Neural cell (in vitro differentiated cells): ENCODE measurements around the gene TSSK3. TPM values are rescaled to one million over a fixed set of nuclear protein-coding genes. Genes with fewer than 3 reads are reported as not detected.

Experiments used
- H2AFZ ChIP-seq: fragments of 200-600, 300-800 bp; sonication (generic), shearing (Covaris generic); 2 replicates; pipeline ENCODE4 v1.6.0; 2014; ENCODE audit warnings: low read depth, mild to moderate bottlenecking, antibody characterized with exemption, low read length, moderate library complexity
- H3F3A ChIP-seq: fragments of 200-600 bp; shearing (Covaris generic); 2 replicates; pipeline ENCODE4 v1.6.1; 2016; ENCODE audit warnings: mild to moderate bottlenecking, moderate library complexity, mixed read lengths, antibody characterized with exemption, low read length; ENCODE audit not compliant: insufficient read depth, poor library complexity, severe bottlenecking
- H3K27ac ChIP-seq: fragments of 200-600, 300-800 bp; sonication (generic), shearing (Covaris generic); 2 replicates; pipeline ENCODE4 v1.5.1; 2014; ENCODE audit warnings: mild to moderate bottlenecking, low read length, moderate library complexity
- H3K27me3 ChIP-seq: fragments of 300-800, 200-600 bp; sonication (generic), shearing (Covaris generic); 2 replicates; pipeline ENCODE4 v1.6.0; 2014; ENCODE audit warnings: mild to moderate bottlenecking, low read depth, low read length, moderate library complexity; ENCODE audit not compliant: insufficient read depth
- H3K36me3 ChIP-seq: fragments of 300-800, 200-600 bp; sonication (generic), shearing (Covaris generic); 2 replicates; pipeline ENCODE4 v1.5.1; 2014; ENCODE audit warnings: mild to moderate bottlenecking, antibody characterized with exemption, low read length, moderate library complexity; ENCODE audit not compliant: insufficient read depth
- H3K4me2 ChIP-seq: fragments of 300-800, 200-600 bp; sonication (generic), shearing (Covaris generic); 2 replicates; pipeline ENCODE4 v1.6.0; 2014; ENCODE audit warnings: mild to moderate bottlenecking, low read length
- H3K4me3 ChIP-seq: fragments of 300-800, 200-600 bp; sonication (generic), shearing (Covaris generic); 2 replicates; pipeline ENCODE4 v1.5.1; 2014; ENCODE audit warnings: mild to moderate bottlenecking, low read length, moderate library complexity
- H3K79me2 ChIP-seq: fragments of 200-600 bp; shearing (Covaris generic); replicated peaks from 2 replicates; pipeline ENCODE4 v1.6.0; 2014; ENCODE audit warnings: mild to moderate bottlenecking, low read length, moderate library complexity; ENCODE audit not compliant: insufficient read depth
- H3K9ac ChIP-seq: fragments of 300-800, 200-600 bp; sonication (generic), shearing (Covaris generic); 2 replicates; pipeline ENCODE4 v1.6.1; 2016; ENCODE audit warnings: mild to moderate bottlenecking, low read length, mixed read lengths
- H3K9me2 ChIP-seq: fragments of 200-600 bp; shearing (Covaris generic); 2 replicates; pipeline ENCODE4 v1.6.1; 2016; ENCODE audit warnings: mild to moderate bottlenecking, low read length, mixed read lengths; ENCODE audit not compliant: insufficient read depth
- H3K9me3 ChIP-seq: fragments of 200-600, 300-800 bp; sonication (generic), shearing (Covaris generic); 2 replicates; pipeline ENCODE4 v1.6.1; 2016; ENCODE audit warnings: mild to moderate bottlenecking, mixed run types, low read length, moderate library complexity, mixed read lengths
- H4K20me1 ChIP-seq: fragments of 200-600 bp; shearing (Covaris generic); 2 replicates; pipeline ENCODE4 v1.6.1; 2016; ENCODE audit warnings: mild to moderate bottlenecking, mixed run types; ENCODE audit not compliant: insufficient read depth
- EP300 ChIP-seq: fragments of 450-650 bp; conservative IDR thresholded peaks from 2 replicates; pipeline ENCODE4 v1.6.1; 2014; ENCODE audit warnings: antibody characterized with exemption, mild to moderate bottlenecking, moderate library complexity; ENCODE audit not compliant: poor library complexity, severe bottlenecking
- EZH2 ChIP-seq: fragments of 200-600, 300-800 bp; shearing (Covaris generic), sonication (generic); IDR thresholded peaks from 2 replicates; pipeline ENCODE4 v1.6.1; 2014; ENCODE audit warnings: antibody characterized with exemption, low read length, borderline replicate concordance, mild to moderate bottlenecking; ENCODE audit not compliant: insufficient read depth, poor library complexity, severe bottlenecking
- MXI1 ChIP-seq: fragments of 450-650 bp; conservative IDR thresholded peaks from 2 replicates; pipeline ENCODE4 v1.6.1; 2014; ENCODE audit warnings: antibody characterized with exemption, mild to moderate bottlenecking; ENCODE audit not compliant: poor library complexity, severe bottlenecking
- POLR2AphosphoS5 ChIP-seq: IDR thresholded peaks from 2 replicates; pipeline ENCODE4 v1.6.1; 2012
- RAD21 ChIP-seq: fragments of 450-650 bp; conservative IDR thresholded peaks from 2 replicates; pipeline ENCODE4 v1.6.1; 2014; ENCODE audit warnings: antibody characterized with exemption, mild to moderate bottlenecking, moderate library complexity
- SMC3 ChIP-seq: fragments of 450-650 bp; conservative IDR thresholded peaks from 2 replicates; pipeline ENCODE4 v1.6.1; 2014; ENCODE audit warnings: antibody characterized with exemption, mild to moderate bottlenecking, moderate library complexity; ENCODE audit not compliant: poor library complexity
- TAF1 ChIP-seq: IDR thresholded peaks from 2 replicates; pipeline ENCODE4 v1.6.1; 2012; ENCODE audit warnings: low read depth
- polyA plus RNA-seq: library from polyadenylated mRNA; depleted of rRNA; stranded (reverse); fragments of >200 nt; gene quantifications from 2 replicates; pipeline ENCODE4 v1.2.3, GENCODE V29; 2014
- TF ChIP-seq, protein P1 (sequence below): fragments of 450-650 bp; IDR thresholded peaks from 2 replicates; pipeline ENCODE4 v1.5.1; 2014; ENCODE audit warnings: antibody characterized with exemption, mild to moderate bottlenecking, moderate library complexity; ENCODE audit not compliant: poor library complexity, severe bottlenecking
- TF ChIP-seq, protein P2 (sequence below): IDR thresholded peaks from 2 replicates; pipeline ENCODE4 v1.6.1; 2012; ENCODE audit warnings: borderline replicate concordance

Gene TSSK3
- polyA plus RNA-seq, 1 donor from 2014 or later: not detected

DNA sequence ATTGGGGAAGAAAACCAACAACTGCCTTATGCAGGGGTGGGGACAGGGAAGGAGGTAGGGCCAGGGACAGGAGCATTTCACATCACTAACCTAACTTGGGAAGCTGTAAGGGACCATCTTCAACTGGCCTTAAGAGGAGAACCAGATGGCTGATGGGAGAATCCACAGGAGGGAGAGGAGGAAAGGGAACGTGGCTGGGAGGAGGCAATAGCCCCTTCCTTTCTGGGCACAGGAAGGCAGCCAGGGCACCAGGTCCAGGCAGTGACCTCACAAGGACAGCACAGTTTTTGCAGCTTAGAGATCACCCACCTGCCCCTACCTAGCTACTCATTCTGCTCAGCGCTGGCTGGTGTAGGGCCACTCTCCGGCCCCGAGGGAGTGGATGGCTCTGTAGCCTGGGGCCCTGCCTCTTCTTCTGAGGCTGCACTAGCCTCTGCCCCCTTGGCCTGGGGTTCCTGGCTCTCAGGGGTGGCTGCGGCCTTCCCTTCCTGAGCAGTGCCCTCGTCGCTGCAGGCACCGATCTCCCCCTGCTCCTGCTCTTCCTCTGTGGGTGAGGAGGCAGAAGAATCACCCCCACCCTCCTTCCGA lies 28.0 kb upstream of the TSSK3 start:
- H3K79me2 ChIP-seq: peaks cover 34% of the 10 kb centered on the region
- H3K27me3 ChIP-seq: no peaks in the 10 kb centered on the region
- no peaks in the 10 kb centered on the region for H3K9me2 ChIP-seq
- no peaks in the 10 kb centered on the region for H3F3A ChIP-seq
- no peaks in the 10 kb centered on the region for H3K9me3 ChIP-seq
- H3K4me3 ChIP-seq: peak overlapping the region; percentile 100
- H3K36me3 ChIP-seq: peaks cover 6% of the 10 kb centered on the region
- peak overlapping the region; percentile 87 for H3K27ac ChIP-seq
- H3K4me2 ChIP-seq: peak overlapping the region; percentile 99
- H2AFZ ChIP-seq: no peak overlapping the region
- TF ChIP-seq, protein P1, sequence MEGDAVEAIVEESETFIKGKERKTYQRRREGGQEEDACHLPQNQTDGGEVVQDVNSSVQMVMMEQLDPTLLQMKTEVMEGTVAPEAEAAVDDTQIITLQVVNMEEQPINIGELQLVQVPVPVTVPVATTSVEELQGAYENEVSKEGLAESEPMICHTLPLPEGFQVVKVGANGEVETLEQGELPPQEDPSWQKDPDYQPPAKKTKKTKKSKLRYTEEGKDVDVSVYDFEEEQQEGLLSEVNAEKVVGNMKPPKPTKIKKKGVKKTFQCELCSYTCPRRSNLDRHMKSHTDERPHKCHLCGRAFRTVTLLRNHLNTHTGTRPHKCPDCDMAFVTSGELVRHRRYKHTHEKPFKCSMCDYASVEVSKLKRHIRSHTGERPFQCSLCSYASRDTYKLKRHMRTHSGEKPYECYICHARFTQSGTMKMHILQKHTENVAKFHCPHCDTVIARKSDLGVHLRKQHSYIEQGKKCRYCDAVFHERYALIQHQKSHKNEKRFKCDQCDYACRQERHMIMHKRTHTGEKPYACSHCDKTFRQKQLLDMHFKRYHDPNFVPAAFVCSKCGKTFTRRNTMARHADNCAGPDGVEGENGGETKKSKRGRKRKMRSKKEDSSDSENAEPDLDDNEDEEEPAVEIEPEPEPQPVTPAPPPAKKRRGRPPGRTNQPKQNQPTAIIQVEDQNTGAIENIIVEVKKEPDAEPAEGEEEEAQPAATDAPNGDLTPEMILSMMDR: no peak
- TF ChIP-seq EZH2 (no peak), RAD21 (no peak), TAF1 (no peak), EP300 (no peak), POLR2AphosphoS5 (no peak), MXI1 (no peak), SMC3 (no peak)
- TF ChIP-seq, protein P2, sequence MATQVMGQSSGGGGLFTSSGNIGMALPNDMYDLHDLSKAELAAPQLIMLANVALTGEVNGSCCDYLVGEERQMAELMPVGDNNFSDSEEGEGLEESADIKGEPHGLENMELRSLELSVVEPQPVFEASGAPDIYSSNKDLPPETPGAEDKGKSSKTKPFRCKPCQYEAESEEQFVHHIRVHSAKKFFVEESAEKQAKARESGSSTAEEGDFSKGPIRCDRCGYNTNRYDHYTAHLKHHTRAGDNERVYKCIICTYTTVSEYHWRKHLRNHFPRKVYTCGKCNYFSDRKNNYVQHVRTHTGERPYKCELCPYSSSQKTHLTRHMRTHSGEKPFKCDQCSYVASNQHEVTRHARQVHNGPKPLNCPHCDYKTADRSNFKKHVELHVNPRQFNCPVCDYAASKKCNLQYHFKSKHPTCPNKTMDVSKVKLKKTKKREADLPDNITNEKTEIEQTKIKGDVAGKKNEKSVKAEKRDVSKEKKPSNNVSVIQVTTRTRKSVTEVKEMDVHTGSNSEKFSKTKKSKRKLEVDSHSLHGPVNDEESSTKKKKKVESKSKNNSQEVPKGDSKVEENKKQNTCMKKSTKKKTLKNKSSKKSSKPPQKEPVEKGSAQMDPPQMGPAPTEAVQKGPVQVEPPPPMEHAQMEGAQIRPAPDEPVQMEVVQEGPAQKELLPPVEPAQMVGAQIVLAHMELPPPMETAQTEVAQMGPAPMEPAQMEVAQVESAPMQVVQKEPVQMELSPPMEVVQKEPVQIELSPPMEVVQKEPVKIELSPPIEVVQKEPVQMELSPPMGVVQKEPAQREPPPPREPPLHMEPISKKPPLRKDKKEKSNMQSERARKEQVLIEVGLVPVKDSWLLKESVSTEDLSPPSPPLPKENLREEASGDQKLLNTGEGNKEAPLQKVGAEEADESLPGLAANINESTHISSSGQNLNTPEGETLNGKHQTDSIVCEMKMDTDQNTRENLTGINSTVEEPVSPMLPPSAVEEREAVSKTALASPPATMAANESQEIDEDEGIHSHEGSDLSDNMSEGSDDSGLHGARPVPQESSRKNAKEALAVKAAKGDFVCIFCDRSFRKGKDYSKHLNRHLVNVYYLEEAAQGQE: no peak
- peaks cover 22% of the 10 kb centered on the region for H4K20me1 ChIP-seq
- peak overlapping the region; percentile 99 for H3K9ac ChIP-seq

DNA sequence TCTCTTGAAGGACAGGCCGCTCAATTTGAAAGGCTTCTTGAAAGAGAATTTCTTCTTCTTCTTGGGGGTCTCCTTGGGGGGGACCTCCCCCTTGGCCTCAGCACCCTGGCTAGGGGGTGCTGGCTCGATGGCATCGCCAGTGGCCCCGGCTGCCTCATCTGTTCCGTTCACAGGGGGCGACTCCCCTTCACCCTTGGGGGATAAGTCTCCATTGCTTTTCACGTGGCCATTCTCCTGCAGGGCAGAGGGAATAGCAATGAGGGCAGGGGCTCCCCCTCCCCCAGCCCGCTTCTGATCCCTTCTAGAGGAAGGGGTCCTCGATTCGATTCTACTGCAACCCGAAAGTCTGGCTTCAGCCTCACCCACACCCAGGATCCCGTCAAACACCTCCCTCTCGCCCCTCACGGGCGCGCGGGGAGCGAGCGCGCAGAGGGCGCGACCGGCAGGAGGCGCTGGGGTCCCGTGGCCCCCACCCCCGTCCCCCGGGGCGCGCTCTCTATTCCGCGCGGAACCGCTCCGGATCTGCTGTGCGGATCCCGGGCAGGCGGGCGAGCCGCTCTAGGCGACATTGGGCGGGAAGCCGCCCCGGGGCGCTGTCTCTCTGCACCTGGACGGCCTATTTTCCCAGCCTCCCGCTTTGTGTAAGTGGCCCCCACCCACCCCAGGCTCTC lies 27.3 kb upstream of the TSSK3 start:
- Histone ChIP-seq H3K9ac (peak overlapping the region; percentile 99), H3K4me3 (peak overlapping the region; percentile 100), H3K79me2 (peaks cover 34% of the 10 kb centered on the region), H3K27me3 (no peaks in the 10 kb centered on the region), H4K20me1 (peaks cover 22% of the 10 kb centered on the region), H3F3A (no peaks in the 10 kb centered on the region), H3K9me2 (no peaks in the 10 kb centered on the region), H3K36me3 (peaks cover 6% of the 10 kb centered on the region), H3K27ac (peak overlapping the region; percentile 87), H3K9me3 (no peaks in the 10 kb centered on the region), H2AFZ (no peak overlapping the region), H3K4me2 (peak overlapping the region; percentile 99)
- TF ChIP-seq POLR2AphosphoS5: peak; percentile 75
- peak; percentile 71 for TF ChIP-seq SMC3
- TF ChIP-seq EZH2: no peak
- TF ChIP-seq, protein P1: peak; percentile 85
- TF ChIP-seq, protein P2: no peak
- TF ChIP-seq TAF1: no peak
- peak; percentile 61 for TF ChIP-seq RAD21
- TF ChIP-seq EP300: no peak
- peak; percentile 60 for TF ChIP-seq MXI1
